ENCODE measurements around the gene FOSB.
"Not testable (repeated sequence)": the region's sequence is repeated elsewhere in the genome, so short reads cannot be mapped to it uniquely, and the experiment has no call there.

The FOSB gene

GRCh38 chr19:45467456-45468158 is at the start of gene FOSB:
Gene FOSB (plus strand): TSS chr19:45467996. CDS start chr19:45468587, 591 bp downstream.
- peak; percentile 96 for DNase-seq

- DNase-seq: no peak
Measured at GRCh38 chr19:45418802-45419201, 49.0 kb upstream of the FOSB start.

- DNase-seq: peak; percentile 73
Measured at GRCh38 chr19:45419396-45419795, 48.4 kb upstream of the FOSB start.

GRCh38 chr19:45419895-45420294 is 47.9 kb upstream of the FOSB start:
- DNase-seq: no peak

- DNase-seq: no peak
Measured at GRCh38 chr19:45420356-45420755, 47.4 kb upstream of the FOSB start.

- DNase-seq: no peak
Measured at GRCh38 chr19:45420871-45421270, 46.9 kb upstream of the FOSB start.

GRCh38 chr19:45421947-45422498 is 45.8 kb upstream of the FOSB start:
- no peak for DNase-seq

GRCh38 chr19:45423033-45423588 is 44.7 kb upstream of the FOSB start:
- no peak for DNase-seq

GRCh38 chr19:45423589-45424190 is 44.1 kb upstream of the FOSB start, which contains the start of gene ERCC1:
Gene ERCC1 (minus strand): TSS chr19:45423917. CDS start chr19:45423374, 543 bp downstream.
- DNase-seq: peak; percentile 92

- DNase-seq: peak; percentile 59
Measured at GRCh38 chr19:45424191-45425058, 43.4 kb upstream of the FOSB start.

- peak; percentile 44 for DNase-seq
Measured at GRCh38 chr19:45428384-45429231, 39.2 kb upstream of the FOSB start.

- not testable (repeated sequence) for DNase-seq
Measured at GRCh38 chr19:45429896-45430295, 37.9 kb upstream of the FOSB start.

- DNase-seq: not testable (repeated sequence)
Measured at GRCh38 chr19:45431008-45431407, 36.8 kb upstream of the FOSB start.

- not testable (repeated sequence) for DNase-seq
Measured at GRCh38 chr19:45432543-45432942, 35.3 kb upstream of the FOSB start.

GRCh38 chr19:45437328-45437727 is 30.5 kb upstream of the FOSB start:
- DNase-seq: no peak

GRCh38 chr19:45439190-45439568 is 28.6 kb upstream of the FOSB start:
- no peak for DNase-seq

- peak; percentile 89 for DNase-seq
Measured at GRCh38 chr19:45439569-45440258, 28.1 kb upstream of the FOSB start.

GRCh38 chr19:45440259-45440638 is 27.5 kb upstream of the FOSB start:
- DNase-seq: no peak

GRCh38 chr19:45440873-45441654 is 26.7 kb upstream of the FOSB start:
- DNase-seq: no peak

GRCh38 chr19:45442408-45442777 is 25.4 kb upstream of the FOSB start:
- no peak for DNase-seq

Measured in CD4-positive, alpha-beta T cell treated with Interleukin-15 for 1 hour (primary cell).